T-helper 1 cell treated with Interleukin-12 subunit alpha and Interleukin-12 subunit beta and Interleukin-4 antibody, amounts not matched to agents 30 μg/mL and 1 μg/mL, for 36 hours (primary cell): Measurements from ENCODE around the gene OVOL1.
A peak's percentile ranks its signal among the peaks of the same experiment; 100 is the strongest.

Experiments used
- H3K27ac Mint-ChIP-seq: one replicate; pipeline ENCODE4 v1.8.0; 2021; ENCODE audit warnings: mild to moderate bottlenecking, mixed read lengths
- H3K27me3 Mint-ChIP-seq: one replicate; pipeline ENCODE4 v1.8.0; 2021; ENCODE audit warnings: low read depth, mixed read lengths
- H3K36me3 Mint-ChIP-seq: one replicate; pipeline ENCODE4 v1.8.0; 2021; ENCODE audit warnings: low read depth, mixed read lengths
- H3K4me1 Mint-ChIP-seq: one replicate; pipeline ENCODE4 v1.8.0; 2021; ENCODE audit warnings: low read depth, mixed read lengths
- H3K4me3 Mint-ChIP-seq: one replicate; pipeline ENCODE4 v1.8.0; 2021; ENCODE audit warnings: mild to moderate bottlenecking, moderate library complexity, mixed read lengths
- H3K9me3 Mint-ChIP-seq: one replicate; pipeline ENCODE4 v1.8.0; 2021; ENCODE audit warnings: mixed read lengths

Gene OVOL1

GRCh38 chr11:65781962-65782815 is 4.7 kb upstream of the OVOL1 start:
- H3K4me3 Mint-ChIP-seq = no peak overlapping the region
- H3K27me3 Mint-ChIP-seq = peaks cover 34% of the 10 kb centered on the region
- no peaks in the 10 kb centered on the region for H3K9me3 Mint-ChIP-seq
- H3K36me3 Mint-ChIP-seq = peaks cover 5% of the 10 kb centered on the region
- H3K4me1 Mint-ChIP-seq = peaks cover 17% of the 10 kb centered on the region
- no peak overlapping the region for H3K27ac Mint-ChIP-seq

- Mint-ChIP-seq H3K36me3 (peaks cover 4% of the 10 kb centered on the region), H3K4me1 (peaks cover 18% of the 10 kb centered on the region), H3K9me3 (no peaks in the 10 kb centered on the region), H3K27me3 (peaks cover 35% of the 10 kb centered on the region), H3K27ac (peak overlapping the region; percentile 7), H3K4me3 (no peak overlapping the region)
Measured at GRCh38 chr11:65782816-65783228, 4.0 kb upstream of the OVOL1 start.

GRCh38 chr11:65785319-65786007 is 1.4 kb upstream of the OVOL1 start:
- H3K27me3 Mint-ChIP-seq = peaks cover 54% of the 10 kb centered on the region
- peaks cover 18% of the 10 kb centered on the region for H3K4me1 Mint-ChIP-seq
- H3K36me3 Mint-ChIP-seq = peaks cover 4% of the 10 kb centered on the region
- peak overlapping the region; percentile 46 for H3K4me3 Mint-ChIP-seq
- H3K27ac Mint-ChIP-seq = peak overlapping the region; percentile 59
- no peaks in the 10 kb centered on the region for H3K9me3 Mint-ChIP-seq

GRCh38 chr11:65786008-65786785 is 666 bp upstream of the OVOL1 start:
- Mint-ChIP-seq H3K4me1 (peaks cover 22% of the 10 kb centered on the region), H3K27ac (no peak overlapping the region), H3K4me3 (no peak overlapping the region), H3K36me3 (peaks cover 4% of the 10 kb centered on the region), H3K27me3 (peaks cover 54% of the 10 kb centered on the region), H3K9me3 (no peaks in the 10 kb centered on the region)

- Mint-ChIP-seq H3K27ac (peak overlapping the region; percentile 81), H3K4me1 (peaks cover 26% of the 10 kb centered on the region), H3K4me3 (peak overlapping the region; percentile 79), H3K9me3 (no peaks in the 10 kb centered on the region), H3K36me3 (peaks cover 4% of the 10 kb centered on the region), H3K27me3 (peaks cover 53% of the 10 kb centered on the region)
Measured at GRCh38 chr11:65787649-65788622, 1.1 kb downstream of the OVOL1 start.

- Mint-ChIP-seq H3K27me3 (peaks cover 46% of the 10 kb centered on the region), H3K4me1 (peaks cover 22% of the 10 kb centered on the region), H3K4me3 (no peak overlapping the region), H3K9me3 (no peaks in the 10 kb centered on the region), H3K27ac (no peak overlapping the region), H3K36me3 (peaks cover 4% of the 10 kb centered on the region)
Measured at GRCh38 chr11:65788821-65789220, 2.0 kb downstream of the OVOL1 start.

GRCh38 chr11:65789230-65790103 is 2.6 kb downstream of the OVOL1 start:
- Mint-ChIP-seq H3K27ac (no peak overlapping the region), H3K36me3 (peaks cover 4% of the 10 kb centered on the region), H3K4me3 (no peak overlapping the region), H3K9me3 (no peaks in the 10 kb centered on the region), H3K4me1 (peaks cover 22% of the 10 kb centered on the region), H3K27me3 (peaks cover 40% of the 10 kb centered on the region)

GRCh38 chr11:65790104-65790901 is 3.4 kb downstream of the OVOL1 start:
- Mint-ChIP-seq H3K9me3 (no peaks in the 10 kb centered on the region), H3K27me3 (peaks cover 32% of the 10 kb centered on the region), H3K4me3 (no peak overlapping the region), H3K27ac (peak overlapping the region; percentile 57), H3K4me1 (peaks cover 19% of the 10 kb centered on the region), H3K36me3 (peaks cover 2% of the 10 kb centered on the region)

GRCh38 chr11:65790902-65791650 is 4.2 kb downstream of the OVOL1 start:
- Mint-ChIP-seq H3K4me3 (no peak overlapping the region), H3K9me3 (no peaks in the 10 kb centered on the region), H3K36me3 (peaks cover 2% of the 10 kb centered on the region), H3K4me1 (peaks cover 14% of the 10 kb centered on the region), H3K27me3 (peaks cover 24% of the 10 kb centered on the region), H3K27ac (peak overlapping the region; percentile 57)

GRCh38 chr11:65791719-65792213 is 4.9 kb downstream of the OVOL1 start:
- peaks cover 2% of the 10 kb centered on the region for H3K36me3 Mint-ChIP-seq
- H3K9me3 Mint-ChIP-seq = no peaks in the 10 kb centered on the region
- H3K27ac Mint-ChIP-seq = no peak overlapping the region
- no peak overlapping the region for H3K4me3 Mint-ChIP-seq
- H3K27me3 Mint-ChIP-seq = peaks cover 23% of the 10 kb centered on the region
- H3K4me1 Mint-ChIP-seq = peaks cover 16% of the 10 kb centered on the region

GRCh38 chr11:65792456-65792855 is 5.6 kb downstream of the OVOL1 start:
- Mint-ChIP-seq H3K36me3 (no peaks in the 10 kb centered on the region), H3K27me3 (peaks cover 19% of the 10 kb centered on the region), H3K9me3 (no peaks in the 10 kb centered on the region), H3K4me3 (no peak overlapping the region), H3K4me1 (peaks cover 15% of the 10 kb centered on the region), H3K27ac (peak overlapping the region; percentile 26)

GRCh38 chr11:65793144-65793581 is 6.3 kb downstream of the OVOL1 start:
- Mint-ChIP-seq H3K36me3 (no peaks in the 10 kb centered on the region), H3K9me3 (no peaks in the 10 kb centered on the region), H3K27me3 (peaks cover 16% of the 10 kb centered on the region), H3K4me3 (no peak overlapping the region), H3K27ac (no peak overlapping the region), H3K4me1 (peaks cover 13% of the 10 kb centered on the region)
